LNCAP (cell line): ENCODE results near the gene PRRC2B.

Experiments used
- TF ChIP-seq, protein P1 (sequence below): fragments of 450-650 bp; IDR thresholded peaks from 2 replicates; pipeline ENCODE4 v1.5.1; 2017; ENCODE audit warnings: mild to moderate bottlenecking

Gene PRRC2B

DNA sequence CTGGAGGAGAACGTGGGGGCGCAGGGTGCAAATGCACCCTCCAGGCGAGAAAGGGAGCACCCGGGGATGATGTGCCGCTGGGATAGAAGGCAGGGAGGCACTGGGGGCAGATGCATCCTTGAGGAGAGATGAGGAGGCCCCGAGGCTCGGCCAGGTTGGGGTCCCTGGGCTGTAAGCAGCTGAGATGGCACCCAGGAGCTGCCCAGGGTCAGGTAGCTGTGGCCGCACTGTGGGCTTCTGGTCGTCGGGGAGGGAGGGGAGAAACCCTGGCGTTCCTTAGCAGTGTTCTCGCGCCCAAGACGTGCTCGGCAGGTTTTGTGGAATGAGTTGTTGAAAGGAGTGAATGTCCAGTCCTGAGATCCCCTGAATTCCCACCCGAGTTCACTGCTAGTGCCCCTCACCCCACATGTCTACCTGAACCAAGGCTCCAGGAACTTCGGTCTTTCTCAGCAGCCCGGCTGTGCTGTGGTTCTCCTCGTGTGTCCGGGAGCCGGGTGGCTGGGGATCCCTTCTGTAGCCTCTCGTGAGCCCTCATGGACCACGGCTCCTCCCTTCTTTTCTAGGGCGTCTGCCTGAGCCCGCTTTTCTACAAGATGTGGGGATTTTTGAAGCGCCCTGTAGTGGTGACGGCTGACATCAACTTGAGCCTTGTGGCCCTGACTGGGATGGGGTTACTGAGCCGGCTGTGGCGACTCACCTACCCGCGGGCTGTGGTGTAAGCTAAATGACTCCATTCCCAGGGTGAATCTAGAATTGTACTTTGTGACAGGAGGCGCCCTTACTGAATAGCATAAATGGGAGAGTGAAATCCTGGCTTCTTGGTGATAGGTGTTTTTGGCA, 110.0 kb downstream of the PRRC2B start:
- TF ChIP-seq, protein P1, sequence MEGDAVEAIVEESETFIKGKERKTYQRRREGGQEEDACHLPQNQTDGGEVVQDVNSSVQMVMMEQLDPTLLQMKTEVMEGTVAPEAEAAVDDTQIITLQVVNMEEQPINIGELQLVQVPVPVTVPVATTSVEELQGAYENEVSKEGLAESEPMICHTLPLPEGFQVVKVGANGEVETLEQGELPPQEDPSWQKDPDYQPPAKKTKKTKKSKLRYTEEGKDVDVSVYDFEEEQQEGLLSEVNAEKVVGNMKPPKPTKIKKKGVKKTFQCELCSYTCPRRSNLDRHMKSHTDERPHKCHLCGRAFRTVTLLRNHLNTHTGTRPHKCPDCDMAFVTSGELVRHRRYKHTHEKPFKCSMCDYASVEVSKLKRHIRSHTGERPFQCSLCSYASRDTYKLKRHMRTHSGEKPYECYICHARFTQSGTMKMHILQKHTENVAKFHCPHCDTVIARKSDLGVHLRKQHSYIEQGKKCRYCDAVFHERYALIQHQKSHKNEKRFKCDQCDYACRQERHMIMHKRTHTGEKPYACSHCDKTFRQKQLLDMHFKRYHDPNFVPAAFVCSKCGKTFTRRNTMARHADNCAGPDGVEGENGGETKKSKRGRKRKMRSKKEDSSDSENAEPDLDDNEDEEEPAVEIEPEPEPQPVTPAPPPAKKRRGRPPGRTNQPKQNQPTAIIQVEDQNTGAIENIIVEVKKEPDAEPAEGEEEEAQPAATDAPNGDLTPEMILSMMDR = no peak

- TF ChIP-seq, protein P1 = no peak
These were observed 111.1 kb downstream of the PRRC2B start for GRCh38 chr9:131505012-131505411.

DNA sequence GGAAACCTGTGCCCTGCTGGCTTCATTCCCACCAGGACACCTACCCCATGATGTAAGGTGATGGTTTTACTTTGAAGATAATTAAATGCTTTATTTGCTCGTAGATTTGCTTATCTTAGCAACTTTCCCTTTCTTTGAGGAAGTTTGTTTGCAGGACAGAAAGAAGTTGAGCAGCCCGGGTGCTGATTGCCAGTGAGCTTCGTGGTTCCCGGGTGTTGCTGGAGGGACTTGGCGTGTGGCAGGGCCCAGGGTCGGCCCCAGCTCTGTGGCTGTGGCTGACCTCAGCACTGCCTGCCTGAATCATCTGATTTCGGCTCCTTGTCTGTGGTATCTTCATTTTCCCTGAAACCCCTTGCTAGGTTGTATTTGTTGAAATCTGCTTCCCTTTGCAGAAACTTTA, 117.5 kb downstream of the PRRC2B start:
- TF ChIP-seq, protein P1 = no peak

DNA sequence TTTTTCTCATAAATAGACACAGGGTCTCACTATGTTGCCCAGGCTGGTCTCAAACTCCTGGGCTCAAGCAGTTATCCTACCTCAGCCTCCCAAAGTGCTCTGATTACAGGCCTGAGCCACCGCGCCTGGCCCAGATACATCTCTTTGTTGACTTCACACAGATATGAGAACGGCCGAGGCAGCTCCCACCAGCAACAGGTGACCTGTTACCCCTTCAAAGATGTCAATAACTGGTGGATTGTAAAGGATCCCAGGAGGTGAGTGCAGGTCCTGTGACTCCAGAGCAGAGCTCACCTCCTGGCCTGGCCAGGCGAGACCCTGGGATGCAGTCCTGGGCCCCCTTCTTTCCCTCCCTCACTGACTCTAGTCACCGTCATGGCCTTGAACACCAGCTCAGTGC, 118.0 kb downstream of the PRRC2B start:
- TF ChIP-seq, protein P1 = no peak

- TF ChIP-seq, protein P1 = no peak
These were observed 119.3 kb downstream of the PRRC2B start for GRCh38 chr9:131513177-131513576.

- TF ChIP-seq, protein P1 = no peak
These were observed 122.2 kb downstream of the PRRC2B start for GRCh38 chr9:131516100-131516499.

- TF ChIP-seq, protein P1 = no peak
These were observed 123.0 kb downstream of the PRRC2B start for GRCh38 chr9:131516930-131517329.
